Measurements from ENCODE around the gene REX1BD.

The REX1BD gene

DNA sequence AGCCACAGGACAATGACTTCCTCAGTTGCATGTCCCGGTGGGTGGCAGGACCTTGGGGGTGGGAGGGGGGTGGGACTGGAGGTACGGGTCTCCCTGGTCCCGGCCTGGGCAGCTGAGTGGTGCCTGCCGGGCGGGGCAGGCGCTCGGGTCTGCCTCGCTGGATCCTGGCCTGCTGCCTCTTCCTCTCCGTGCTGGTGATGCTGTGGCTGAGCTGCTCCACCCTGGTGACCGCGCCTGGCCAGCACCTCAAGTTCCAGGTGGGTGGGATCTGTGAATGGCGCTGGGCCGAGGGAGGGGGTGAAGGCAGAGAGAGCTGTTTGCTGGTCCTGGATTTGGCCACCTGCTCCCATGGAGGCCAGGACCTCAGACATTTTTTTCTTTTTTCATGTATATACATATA, 29.6 kb downstream of the REX1BD start:
- DNase-seq, result no peak

DNA sequence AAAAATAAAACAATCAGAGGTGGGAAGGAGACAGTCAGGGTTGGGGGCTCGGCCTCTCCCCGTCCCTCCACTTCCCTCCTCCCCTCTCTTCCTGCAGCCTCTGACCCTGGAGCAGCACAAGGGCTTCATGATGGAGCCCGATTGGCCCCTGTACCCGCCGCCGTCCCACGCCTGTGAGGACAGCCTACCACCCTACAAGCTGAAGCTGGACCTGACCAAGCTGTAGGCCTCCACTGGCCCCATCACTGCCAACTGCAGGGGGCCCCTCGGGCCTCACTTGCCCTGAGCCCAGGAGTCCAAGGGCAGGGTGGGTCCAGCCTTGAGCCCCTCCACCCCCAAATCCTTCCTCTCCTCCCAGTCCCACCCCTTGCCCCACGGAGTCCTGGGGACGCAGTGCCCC, 31.7 kb downstream of the REX1BD start:
- no peak for DNase-seq

DNA sequence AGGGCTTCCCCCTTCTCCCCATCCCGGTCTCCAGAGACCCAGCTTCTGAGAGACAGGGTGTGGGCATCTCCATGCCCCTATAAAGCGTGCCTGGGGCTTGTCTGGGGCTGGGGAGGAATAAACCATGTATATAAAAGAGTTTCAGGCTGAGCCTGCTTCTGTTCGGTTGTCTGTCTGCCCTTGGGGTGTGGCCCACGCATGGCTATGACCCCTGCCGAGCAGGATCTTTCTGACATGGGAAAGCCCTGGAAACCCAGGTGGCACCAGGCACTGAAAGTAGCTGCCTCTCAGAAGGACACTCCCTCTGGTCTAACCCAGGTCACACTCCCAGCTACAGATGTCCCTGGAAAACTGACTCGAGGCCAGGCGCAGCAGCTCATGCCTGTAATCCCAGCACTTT, 32.3 kb downstream of the REX1BD start:
- DNase-seq, result no peak

DNA sequence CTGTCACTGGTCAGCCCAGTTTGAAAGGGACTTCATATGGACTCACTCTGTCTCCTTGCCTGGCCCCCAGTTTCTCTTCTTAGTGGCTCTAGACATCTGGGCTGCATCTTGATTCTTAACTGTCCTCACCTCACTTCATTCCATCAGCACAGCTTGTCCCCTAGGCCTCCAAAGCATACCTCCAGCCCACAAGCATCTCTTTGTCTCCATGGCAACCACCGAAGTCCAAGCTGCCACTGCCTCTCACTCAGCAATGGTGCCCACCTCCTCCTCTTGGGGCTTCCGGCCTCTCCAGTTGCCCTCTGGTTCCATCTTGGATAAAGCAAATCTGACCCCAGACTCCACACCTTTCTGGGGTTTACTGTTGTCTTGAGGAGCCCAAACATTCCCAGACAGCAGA, 38.3 kb downstream of the REX1BD start:
- DNase-seq, result no peak

DNA sequence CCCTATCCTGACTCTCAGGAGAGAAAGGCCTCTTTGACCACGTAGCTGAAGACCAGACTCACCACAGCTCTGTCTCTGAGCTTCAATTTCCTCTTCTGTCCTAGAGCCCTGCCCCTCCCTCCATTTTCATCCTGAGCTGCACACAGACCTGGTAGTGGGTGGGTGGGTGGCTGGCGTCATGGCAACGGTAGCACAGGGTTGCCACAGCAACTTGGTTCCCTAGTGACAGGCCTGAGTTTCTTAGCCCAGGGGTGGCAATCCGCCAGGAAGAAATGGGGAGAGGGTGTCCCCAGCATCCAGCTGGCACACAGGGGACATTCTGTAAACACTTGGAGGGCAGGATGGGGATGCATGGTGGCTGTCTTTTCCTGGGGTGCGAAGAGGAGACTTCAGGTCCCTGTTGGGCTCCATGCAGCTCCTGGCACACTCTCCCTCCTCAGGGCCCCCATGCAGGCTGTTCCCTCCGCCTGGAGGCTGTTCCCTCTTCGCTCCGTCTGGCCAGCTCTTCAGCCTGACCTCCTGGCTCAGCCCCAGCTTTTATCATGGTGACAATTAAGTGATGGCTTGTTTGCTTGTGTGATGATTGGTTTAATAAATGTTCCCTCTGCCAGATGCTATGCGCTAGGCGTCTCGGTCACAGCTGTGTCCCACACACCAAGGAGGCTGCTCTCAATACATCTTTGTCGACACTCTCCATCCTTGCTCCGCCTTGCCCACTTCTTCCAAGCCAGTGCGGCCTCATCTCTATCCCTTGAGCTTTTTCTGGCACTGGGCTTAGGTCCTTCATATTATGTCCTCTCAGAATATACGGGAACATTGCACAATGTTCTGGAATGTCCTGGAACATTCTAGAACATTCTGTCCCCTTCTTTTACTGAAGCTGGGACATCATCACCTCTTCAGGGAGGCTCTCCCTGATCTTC, 40.8 kb downstream of the REX1BD start:
- no peak for DNase-seq

DNA sequence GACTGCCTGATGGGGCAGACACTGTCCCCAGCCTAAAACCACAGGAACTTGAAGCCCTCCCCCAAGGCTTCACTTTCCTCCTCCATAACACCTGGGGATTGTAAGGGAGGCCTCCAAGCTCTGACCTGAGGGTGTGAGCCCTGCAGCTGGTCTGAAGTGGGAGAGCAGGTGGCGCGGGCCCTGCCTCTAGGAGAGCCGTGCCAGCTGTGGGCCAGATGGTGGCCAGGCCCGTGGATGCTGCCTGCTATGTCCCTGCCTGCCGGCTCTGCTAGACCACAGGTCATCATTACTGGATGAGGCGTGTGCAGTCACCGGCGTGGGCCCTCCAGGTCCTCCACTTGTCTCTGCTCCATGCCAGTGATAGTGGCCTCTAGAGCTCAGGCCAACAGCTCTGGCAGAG, 44.7 kb downstream of the REX1BD start:
- no peak for DNase-seq

DNA sequence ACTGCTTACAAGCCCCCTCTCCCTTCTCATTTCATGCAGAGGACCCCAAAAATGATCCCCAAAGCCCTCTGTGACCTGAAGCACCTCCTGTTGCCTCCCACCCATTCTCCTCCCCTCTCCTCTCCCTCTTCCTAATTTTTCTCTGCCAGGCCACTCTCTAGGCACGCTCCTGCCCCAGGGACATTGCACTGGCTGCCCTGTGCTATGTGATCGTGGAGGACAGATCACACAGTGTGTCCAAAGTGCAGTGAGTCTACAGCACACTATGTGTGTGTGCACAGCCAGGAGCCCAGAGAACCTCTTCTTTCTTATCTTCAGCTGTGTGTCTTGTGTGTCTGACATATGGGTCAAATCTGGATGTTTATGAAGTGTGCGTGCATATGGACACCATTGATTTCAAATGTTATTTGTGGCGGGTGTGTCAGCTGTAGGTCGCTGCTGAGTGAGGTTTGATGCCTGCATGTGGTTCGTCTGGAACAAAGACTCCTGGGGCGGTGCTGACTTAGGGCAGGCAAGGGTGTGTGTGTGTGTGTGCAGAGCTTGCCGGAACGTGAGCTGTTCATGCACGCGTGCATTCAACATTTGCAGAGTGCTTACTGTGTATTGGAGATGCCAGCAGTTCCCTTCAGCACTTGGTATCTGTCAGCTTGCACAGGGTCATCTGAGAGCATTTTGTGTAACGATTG, 46.2 kb downstream of the REX1BD start:
- no peak for DNase-seq

DNA sequence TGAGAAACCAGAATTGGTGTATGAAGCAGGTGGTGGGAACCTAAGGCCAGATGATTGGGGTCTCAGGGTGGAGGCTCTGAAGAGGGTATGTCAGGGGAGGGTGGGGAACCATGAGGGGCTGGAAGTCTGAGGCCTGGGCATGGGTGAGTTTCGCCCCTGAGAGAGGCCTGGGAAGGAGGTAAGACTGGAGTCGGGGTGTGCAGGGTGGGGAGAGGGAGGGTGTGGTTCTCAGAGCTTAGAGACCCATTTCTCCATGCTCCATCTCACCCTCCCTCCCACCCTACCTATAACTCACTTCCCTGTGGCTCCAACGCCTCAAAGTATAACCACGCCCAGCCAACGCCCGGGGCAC, 47.2 kb downstream of the REX1BD start:
- no peak for DNase-seq

DNA sequence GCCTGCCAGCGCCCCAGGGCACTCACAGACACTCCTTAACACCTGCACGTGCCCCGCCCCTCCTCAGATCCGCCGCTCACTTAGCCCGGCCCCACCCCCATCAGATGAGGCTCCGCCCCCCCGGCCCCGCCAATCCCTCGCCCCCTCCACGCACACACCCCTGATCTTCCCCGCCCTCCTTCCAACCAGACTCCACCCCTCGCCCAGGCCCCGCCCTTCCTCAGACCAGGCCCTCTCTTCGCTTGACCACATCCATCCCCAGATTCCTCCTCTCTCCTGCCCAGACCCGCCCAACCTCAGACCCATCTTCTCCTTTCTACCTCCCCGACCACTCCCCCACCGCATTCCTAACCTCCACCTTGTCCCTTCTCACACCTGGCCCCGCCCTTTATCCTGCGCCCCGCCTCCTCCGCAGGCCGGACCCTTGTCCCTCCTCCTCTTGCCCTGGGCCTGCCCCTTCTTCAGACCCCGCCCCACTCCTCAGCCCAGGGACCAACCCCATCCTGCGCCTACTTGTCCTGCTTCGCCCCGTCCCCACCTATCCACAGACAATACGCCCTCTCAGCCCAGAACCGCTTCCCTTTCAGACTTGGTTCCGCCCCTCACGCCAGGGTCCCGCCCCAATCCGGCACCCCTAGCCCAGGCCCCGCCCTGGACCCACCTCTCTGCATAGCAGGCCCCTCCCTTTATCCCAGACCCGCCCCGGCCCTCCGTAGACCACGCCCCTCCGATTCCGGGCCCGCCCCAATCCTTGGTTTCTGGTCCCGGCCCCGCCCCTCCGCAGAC, 47.8 kb downstream of the REX1BD start:
- DNase-seq, result peak; percentile 93

DNA sequence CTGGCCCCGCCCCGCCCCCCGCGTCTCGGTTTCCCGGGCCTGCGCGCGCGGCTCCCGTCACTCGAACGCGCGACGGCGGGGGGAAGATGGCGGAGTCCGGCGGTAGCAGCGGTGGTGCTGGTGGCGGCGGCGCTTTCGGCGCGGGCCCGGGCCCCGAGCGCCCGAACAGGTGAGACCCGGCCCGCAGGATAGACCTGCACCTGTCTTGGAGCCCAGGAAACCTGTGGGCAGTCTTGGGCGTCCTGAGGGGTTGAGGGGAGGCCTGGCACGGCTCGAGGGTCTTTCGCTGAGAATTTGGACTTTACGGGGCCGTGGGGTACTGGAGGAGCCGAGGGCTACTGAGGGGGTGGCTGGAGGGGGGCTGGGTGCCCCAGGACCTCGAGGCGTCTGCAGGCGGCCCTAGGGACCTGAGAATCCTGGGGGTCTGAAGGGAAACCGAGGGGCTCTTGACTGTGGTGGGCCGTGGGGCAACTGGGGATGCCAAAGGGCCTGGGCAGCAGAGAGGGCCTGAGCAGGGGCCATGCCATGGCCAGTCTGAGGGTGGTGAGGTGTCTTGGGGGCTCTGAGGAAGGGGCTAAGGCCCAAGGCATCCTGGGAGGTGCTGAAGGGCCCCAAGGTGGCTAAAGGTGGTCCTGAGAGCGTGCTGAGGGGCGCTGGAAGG, 48.5 kb downstream of the REX1BD start, which contains the start of gene KLHL26:
Gene KLHL26 (plus strand): TSS at position 60 of the 661 bp plus-strand sequence. CDS start 27 bp downstream, at position 87.
- DNase-seq, result no peak

DNA sequence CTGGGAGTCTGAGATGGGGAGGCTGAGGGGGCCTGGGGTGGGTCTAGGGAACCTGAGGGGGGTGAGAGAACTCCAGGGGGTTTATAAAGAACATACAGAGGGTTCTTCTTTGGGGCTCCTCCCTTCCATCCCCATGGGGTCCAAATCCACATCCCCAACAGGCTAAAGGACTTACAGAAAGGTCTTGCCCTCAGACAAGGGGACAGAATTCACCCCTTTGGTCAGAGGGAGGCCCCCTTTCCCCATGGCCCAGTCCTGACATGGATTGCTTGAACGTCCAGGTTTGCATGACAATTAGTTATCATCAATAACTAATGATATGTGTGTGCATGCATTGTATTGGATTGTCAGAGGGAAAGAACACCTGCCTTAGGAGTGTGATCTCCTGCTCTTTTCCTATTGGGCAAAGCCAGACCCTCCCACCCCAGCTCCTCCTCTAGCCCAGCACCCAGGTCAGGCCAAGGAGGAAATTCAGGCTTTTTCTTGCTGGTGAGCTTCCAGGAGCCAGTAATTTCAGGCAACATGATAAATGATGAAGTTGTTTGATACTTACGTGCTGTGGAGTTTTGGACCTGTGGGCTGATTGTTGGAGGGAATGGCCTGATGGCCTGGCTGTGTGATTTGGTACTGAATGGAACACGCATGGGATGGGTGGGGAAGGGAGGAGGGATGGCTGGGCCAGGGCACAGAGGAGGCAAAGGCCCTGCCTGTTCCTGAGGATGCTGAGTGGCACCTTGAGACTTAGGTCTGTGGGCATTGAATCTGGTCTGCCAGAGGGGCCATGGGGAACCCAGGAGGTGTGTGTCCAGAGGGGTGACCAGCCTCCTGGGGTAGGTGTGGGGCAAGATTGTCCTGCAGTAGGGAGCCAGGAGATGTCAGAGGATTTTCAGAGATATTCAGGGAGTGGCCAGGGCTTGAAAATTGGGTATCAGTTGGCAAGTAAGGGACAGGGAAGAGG, 49.4 kb downstream of the REX1BD start:
- no peak for DNase-seq

DNA sequence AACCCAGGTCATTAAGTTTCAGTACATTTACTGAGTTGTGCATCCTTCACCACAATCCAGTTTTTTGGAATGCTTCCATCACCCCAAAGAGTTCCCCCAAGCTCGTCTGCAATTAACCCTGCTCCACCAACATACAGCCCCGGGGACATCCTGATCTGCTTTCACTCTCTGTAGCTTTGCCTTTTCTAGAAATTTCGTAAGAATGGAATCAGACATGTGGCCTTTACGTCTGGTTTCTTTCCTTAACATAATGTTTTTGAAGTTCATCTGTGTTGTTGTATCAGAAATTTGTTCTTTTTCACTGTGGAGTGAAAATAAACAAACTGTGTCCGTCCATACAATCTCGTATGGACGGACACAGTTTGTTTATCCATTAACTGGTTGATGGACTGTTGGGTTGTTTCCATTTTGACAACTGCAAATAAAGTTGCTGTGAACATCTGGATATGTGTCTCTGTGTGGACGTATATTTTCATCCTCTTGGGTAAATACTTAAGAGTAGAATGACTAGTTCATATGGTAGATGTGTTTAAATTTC, 51.2 kb downstream of the REX1BD start:
- no peak for DNase-seq
